GM15510 (cell line): ENCODE results near the gene CNTF.

ENCODE experiments used
- POLR2A ChIP-seq: IDR thresholded peaks from 3 replicates; pipeline ENCODE4 v1.6.1; 2011; ENCODE audit warnings: borderline replicate concordance; ENCODE audit not compliant: insufficient read length; ENCODE audit errors: extremely low read depth

The CNTF gene

GRCh38 chr11:58629857-58630256, 7.4 kb downstream of the CNTF start:
- no peak for TF ChIP-seq POLR2A

DNA sequence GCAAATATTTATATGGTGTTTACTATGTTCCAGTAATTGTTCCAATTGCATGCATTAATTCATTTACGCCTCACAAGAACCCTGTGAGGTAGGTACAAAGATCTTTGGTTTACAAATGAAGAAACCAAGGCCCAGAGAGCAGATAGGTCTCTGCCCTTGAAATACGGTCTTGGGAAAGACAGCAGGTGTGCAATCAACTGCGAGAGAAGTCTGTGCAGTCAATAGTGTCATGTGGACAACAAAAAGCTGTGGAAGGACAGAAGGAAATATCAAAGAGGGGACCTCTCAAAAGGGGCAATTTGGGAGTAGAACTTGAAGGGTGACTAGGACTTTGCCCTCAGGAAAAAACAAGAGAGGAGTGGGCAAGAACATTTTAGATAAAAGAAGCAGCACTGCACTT, 8.9 kb downstream of the CNTF start:
- no peak for TF ChIP-seq POLR2A

DNA sequence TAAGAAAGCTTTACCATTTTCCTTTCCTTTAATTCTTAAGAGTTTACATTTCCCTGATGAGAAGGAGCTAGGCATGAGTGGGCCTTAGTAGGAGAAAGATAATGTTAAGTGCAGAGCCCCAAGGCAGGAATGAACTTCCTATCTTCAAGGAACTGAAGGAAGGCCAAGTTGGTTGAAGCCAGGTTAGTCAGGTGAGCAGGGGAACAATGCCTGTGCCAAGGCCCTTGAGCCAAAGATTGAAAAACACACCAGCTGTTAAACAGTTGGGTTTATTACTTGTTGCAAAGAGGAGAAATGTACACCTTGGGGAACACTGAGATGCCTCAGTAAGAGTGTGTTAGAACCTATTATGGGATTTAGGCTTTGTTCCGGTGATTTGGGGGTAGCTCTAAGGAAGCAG, 10.0 kb downstream of the CNTF start:
- no peak for TF ChIP-seq POLR2A

GRCh38 chr11:58636587-58636986, 14.1 kb downstream of the CNTF start:
- TF ChIP-seq POLR2A: no peak

- no peak for TF ChIP-seq POLR2A
Measured at GRCh38 chr11:58637371-58637770, 14.9 kb downstream of the CNTF start.

- no peak for TF ChIP-seq POLR2A
Measured at GRCh38 chr11:58639103-58639502, 16.6 kb downstream of the CNTF start.

GRCh38 chr11:58639669-58640068, 17.2 kb downstream of the CNTF start:
- no peak for TF ChIP-seq POLR2A

DNA sequence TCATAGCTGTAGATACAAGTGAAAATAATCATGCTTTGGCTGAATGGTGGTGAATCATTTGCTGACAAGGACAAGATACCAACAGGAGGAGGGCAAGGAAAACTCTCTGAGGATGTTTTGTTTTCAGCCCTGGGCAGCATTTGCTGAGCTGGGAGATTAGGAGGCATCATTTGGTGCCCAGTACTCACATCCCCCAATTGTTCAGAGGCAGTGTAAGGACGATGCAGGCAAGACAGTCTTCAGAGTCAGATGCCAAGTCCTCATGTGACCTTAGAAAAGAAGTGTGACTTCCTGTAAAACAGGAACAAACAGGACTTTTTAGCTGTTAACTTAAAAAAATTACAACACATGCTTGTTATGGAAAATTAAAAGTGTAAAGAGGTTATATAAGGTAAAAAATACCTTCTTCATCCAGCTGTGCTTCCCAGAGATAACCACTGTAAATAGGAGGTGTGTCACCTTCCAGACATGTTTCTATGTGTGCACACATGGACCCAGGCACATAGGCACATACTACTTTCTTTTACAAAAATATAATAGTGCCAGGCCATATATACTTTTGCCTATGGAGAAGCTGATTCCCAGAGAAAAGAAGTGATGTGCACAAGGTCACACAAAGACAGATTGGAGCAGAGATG, 18.0 kb downstream of the CNTF start:
- TF ChIP-seq POLR2A: no peak

- TF ChIP-seq POLR2A: no peak
Measured at GRCh38 chr11:58641341-58641740, 18.9 kb downstream of the CNTF start.

DNA sequence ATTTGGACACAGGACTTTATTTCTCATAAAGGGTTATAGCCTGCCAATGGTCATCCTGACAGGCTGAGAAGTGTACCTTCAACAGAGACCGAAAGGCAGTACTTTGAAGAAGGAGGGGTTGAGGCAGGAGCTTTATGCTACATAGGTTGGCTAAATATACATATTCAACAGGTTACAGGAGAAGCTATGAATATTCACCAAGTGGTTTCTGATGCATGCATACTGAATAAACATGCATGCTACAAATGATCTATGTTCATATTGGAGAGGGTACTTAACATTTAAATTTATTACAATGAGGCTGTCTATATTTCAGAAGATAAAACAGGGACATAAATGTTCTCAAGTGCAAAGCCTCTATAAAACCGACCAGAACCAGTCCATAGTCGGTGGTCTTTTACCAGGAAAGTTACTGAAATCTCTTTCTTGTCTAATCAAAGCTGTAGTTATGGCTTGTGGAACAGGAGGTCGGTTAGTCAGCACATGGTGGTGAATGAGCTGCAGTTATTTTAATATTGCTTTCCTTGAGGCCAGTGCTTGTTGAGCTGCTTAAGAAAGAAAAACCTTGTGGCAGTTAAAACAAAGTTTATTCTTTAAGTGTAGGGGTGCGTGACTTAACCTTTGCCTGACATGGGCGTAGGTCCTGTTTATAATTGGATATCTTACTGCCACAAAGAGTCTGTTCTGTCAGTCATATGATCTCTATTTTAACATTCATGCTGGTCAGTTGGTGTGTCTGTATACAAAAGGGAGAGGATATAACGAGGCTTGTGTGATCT, 19.5 kb downstream of the CNTF start:
- TF ChIP-seq POLR2A: no peak

- TF ChIP-seq POLR2A: no peak
Measured at GRCh38 chr11:58645854-58646253, 23.4 kb downstream of the CNTF start.

DNA sequence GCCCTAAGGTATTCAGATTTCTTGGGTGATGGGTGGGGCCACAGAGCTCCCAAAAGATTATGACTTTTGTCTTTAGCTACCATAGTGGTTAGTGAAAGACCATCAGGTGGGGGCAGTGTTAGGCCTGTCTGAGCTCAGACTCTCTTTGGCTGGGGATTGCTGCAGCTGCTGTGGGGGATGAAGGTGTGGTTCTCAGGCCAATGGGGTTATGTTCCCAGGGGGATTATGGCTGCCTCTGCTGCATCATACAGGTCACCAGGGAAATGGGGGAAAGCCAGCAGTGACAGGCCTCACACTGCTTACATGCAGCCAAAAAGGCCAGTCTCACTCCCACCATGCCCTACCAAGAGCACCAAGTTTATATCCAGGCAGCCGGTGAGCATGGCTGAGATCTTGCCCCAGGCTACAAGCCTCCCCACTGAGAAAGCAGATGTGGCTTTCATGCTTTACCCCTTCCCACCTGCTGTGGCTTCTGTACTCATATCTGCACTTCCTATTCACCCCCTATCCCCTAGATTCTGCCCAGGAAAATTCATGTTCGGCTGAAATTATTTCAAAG, 24.8 kb downstream of the CNTF start:
- TF ChIP-seq POLR2A: no peak

DNA sequence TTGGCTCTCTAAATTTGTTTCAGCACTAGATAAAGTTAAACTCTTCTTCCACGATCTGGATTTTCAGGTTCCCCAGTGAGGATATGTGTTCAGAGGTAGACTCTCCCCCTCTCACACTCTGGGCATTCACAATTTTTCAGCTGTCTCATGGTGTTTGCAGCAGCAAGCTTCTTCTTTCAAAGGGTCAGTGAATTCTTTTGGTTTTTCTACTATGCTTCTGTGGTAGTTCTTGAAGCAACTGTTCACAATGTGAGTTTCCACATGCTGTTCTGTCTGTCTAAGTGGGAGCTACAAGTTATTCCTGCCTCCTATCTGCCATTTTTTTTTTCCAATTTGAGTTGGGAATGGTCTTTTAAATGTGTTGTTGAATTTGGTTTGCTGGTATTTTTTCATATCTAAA, 25.4 kb downstream of the CNTF start:
- no peak for TF ChIP-seq POLR2A

DNA sequence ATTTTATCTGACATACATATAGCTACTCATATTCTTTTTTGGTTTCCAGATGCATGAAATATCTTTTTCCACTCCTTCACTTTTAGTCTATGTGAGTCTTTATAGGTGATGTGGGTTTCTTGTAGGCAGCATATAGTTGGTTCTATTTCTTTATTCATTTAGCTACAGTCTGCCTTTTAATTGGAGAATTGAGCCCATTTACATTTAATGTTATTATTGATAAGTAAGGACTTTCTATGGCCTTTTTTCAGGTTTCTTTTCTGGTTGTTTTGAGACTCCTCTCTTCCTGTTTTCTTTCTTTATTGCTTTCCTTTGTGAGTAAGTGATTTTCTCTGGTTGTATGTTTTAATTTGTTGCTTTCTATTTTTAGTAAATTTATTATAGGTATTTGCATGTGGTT, 27.2 kb downstream of the CNTF start:
- no peak for TF ChIP-seq POLR2A

GRCh38 chr11:58650496-58650895, 28.0 kb downstream of the CNTF start:
- TF ChIP-seq POLR2A: no peak

- TF ChIP-seq POLR2A: no peak
Measured at GRCh38 chr11:58652726-58653280, 30.3 kb downstream of the CNTF start.
